ENCODE results near the gene TUBGCP2.
"Not testable (repeated sequence)": the region's sequence is repeated elsewhere in the genome, so short reads cannot be mapped to it uniquely, and the experiment has no call there.

TUBGCP2 gene

GRCh38 chr10:133242611-133243356 lies 65.9 kb downstream of the TUBGCP2 start:
- H3K4me1 ChIP-seq (ENCODE audit: control insufficient read depth, low read depth, low read length) = peaks cover 13% of the 10 kb centered on the region
- H3K9ac ChIP-seq (ENCODE audit: low read length) = no peak overlapping the region
- no peak overlapping the region for H3K27ac ChIP-seq (ENCODE audit: low read length)
- no peaks in the 10 kb centered on the region for H3K36me3 ChIP-seq (ENCODE audit: control insufficient read depth, low read depth, low read length)
- peaks cover 17% of the 10 kb centered on the region for H3K27me3 ChIP-seq (ENCODE audit: control insufficient read depth, insufficient read depth, low read length)
- H3K9me3 ChIP-seq (ENCODE audit: control insufficient read depth, low read depth, low read length) = no peaks in the 10 kb centered on the region
- H3K4me3 ChIP-seq (ENCODE audit: low read length) = no peak overlapping the region

- Histone ChIP-seq H3K4me1 (ENCODE audit: control insufficient read depth, low read depth, low read length) (peaks cover 7% of the 10 kb centered on the region), H3K36me3 (ENCODE audit: control insufficient read depth, low read depth, low read length) (no peaks in the 10 kb centered on the region), H3K9me3 (ENCODE audit: control insufficient read depth, low read depth, low read length) (no peaks in the 10 kb centered on the region), H3K27me3 (ENCODE audit: control insufficient read depth, insufficient read depth, low read length) (peaks cover 28% of the 10 kb centered on the region), H3K9ac (ENCODE audit: low read length) (no peak overlapping the region), H3K27ac (ENCODE audit: low read length) (no peak overlapping the region), H3K4me3 (ENCODE audit: low read length) (no peak overlapping the region)
Observed at GRCh38 chr10:133241501-133242205, 67.0 kb downstream of the TUBGCP2 start.

- Histone ChIP-seq H3K9ac (ENCODE audit: low read length) (no peak overlapping the region), H3K4me1 (ENCODE audit: control insufficient read depth, low read depth, low read length) (peaks cover 7% of the 10 kb centered on the region), H3K27me3 (ENCODE audit: control insufficient read depth, insufficient read depth, low read length) (peaks cover 45% of the 10 kb centered on the region)
Observed at GRCh38 chr10:133239990-133240389, 68.7 kb downstream of the TUBGCP2 start.

GRCh38 chr10:133238466-133238804 lies 70.2 kb downstream of the TUBGCP2 start:
- Histone ChIP-seq H3K4me3 (ENCODE audit: low read length) (peak overlapping the region; percentile 37), H3K4me1 (ENCODE audit: control insufficient read depth, low read depth, low read length) (peaks cover 7% of the 10 kb centered on the region), H3K27ac (ENCODE audit: low read length) (no peak overlapping the region), H3K27me3 (ENCODE audit: control insufficient read depth, insufficient read depth, low read length) (peaks cover 59% of the 10 kb centered on the region), H3K36me3 (ENCODE audit: control insufficient read depth, low read depth, low read length) (no peaks in the 10 kb centered on the region), H3K9ac (ENCODE audit: low read length) (peak overlapping the region; percentile 5), H3K9me3 (ENCODE audit: control insufficient read depth, low read depth, low read length) (no peaks in the 10 kb centered on the region)

More at GRCh38 chr10:133239990-133240389, 68.7 kb downstream of the TUBGCP2 start:
- H3K4me3 ChIP-seq (ENCODE audit: low read length) = no peak overlapping the region
- H3K9me3 ChIP-seq (ENCODE audit: control insufficient read depth, low read depth, low read length) = no peaks in the 10 kb centered on the region
- no peaks in the 10 kb centered on the region for H3K36me3 ChIP-seq (ENCODE audit: control insufficient read depth, low read depth, low read length)
- H3K27ac ChIP-seq (ENCODE audit: low read length) = no peak overlapping the region

- H3K9me3 ChIP-seq (ENCODE audit: control insufficient read depth, low read depth, low read length) = no peaks in the 10 kb centered on the region
- peak within 1 kb of the TSS; percentile 13 for H3K9ac ChIP-seq (ENCODE audit: low read length)
- peaks cover 65% of the 10 kb centered on the region for H3K27me3 ChIP-seq (ENCODE audit: control insufficient read depth, insufficient read depth, low read length)
- H3K4me3 ChIP-seq (ENCODE audit: low read length) = peak within 1 kb of the TSS; percentile 39
- H3K4me1 ChIP-seq (ENCODE audit: control insufficient read depth, low read depth, low read length) = peaks cover 7% of the 10 kb centered on the region
- no peaks in the 10 kb centered on the region for H3K36me3 ChIP-seq (ENCODE audit: control insufficient read depth, low read depth, low read length)
- no peak within 1 kb of the TSS for H3K27ac ChIP-seq (ENCODE audit: low read length)
Observed at GRCh38 chr10:133237588-133238465, 70.8 kb downstream of the TUBGCP2 start, which contains the start of gene VENTX. Gene VENTX, plus strand, starts transcription at chr10:133237855. Its CDS starts 60 bp downstream, at chr10:133237915.

- Histone ChIP-seq H3K4me3 (ENCODE audit: low read length) (peak overlapping the region; percentile 22), H3K27me3 (ENCODE audit: control insufficient read depth, insufficient read depth, low read length) (peaks cover 71% of the 10 kb centered on the region), H3K4me1 (ENCODE audit: control insufficient read depth, low read depth, low read length) (peaks cover 9% of the 10 kb centered on the region), H3K9ac (ENCODE audit: low read length) (no peak overlapping the region), H3K27ac (ENCODE audit: low read length) (no peak overlapping the region), H3K36me3 (ENCODE audit: control insufficient read depth, low read depth, low read length) (no peaks in the 10 kb centered on the region), H3K9me3 (ENCODE audit: control insufficient read depth, low read depth, low read length) (no peaks in the 10 kb centered on the region)
Observed at GRCh38 chr10:133237241-133237587, 71.5 kb downstream of the TUBGCP2 start.

- no peak overlapping the region for H3K9ac ChIP-seq (ENCODE audit: low read length)
Observed at GRCh38 chr10:133236401-133237240, 72.1 kb downstream of the TUBGCP2 start.

GRCh38 chr10:133235932-133236331 lies 72.7 kb downstream of the TUBGCP2 start:
- Histone ChIP-seq H3K27me3 (ENCODE audit: control insufficient read depth, insufficient read depth, low read length) (peaks cover 84% of the 10 kb centered on the region), H3K36me3 (ENCODE audit: control insufficient read depth, low read depth, low read length) (no peaks in the 10 kb centered on the region), H3K4me1 (ENCODE audit: control insufficient read depth, low read depth, low read length) (peaks cover 15% of the 10 kb centered on the region), H3K9ac (ENCODE audit: low read length) (no peak overlapping the region), H3K27ac (ENCODE audit: low read length) (no peak overlapping the region), H3K4me3 (ENCODE audit: low read length) (peak overlapping the region; percentile 39), H3K9me3 (ENCODE audit: control insufficient read depth, low read depth, low read length) (no peaks in the 10 kb centered on the region)

More at GRCh38 chr10:133236401-133237240, 72.1 kb downstream of the TUBGCP2 start:
- Histone ChIP-seq H3K27me3 (ENCODE audit: control insufficient read depth, insufficient read depth, low read length) (peaks cover 77% of the 10 kb centered on the region), H3K36me3 (ENCODE audit: control insufficient read depth, low read depth, low read length) (no peaks in the 10 kb centered on the region), H3K4me1 (ENCODE audit: control insufficient read depth, low read depth, low read length) (peaks cover 15% of the 10 kb centered on the region), H3K9me3 (ENCODE audit: control insufficient read depth, low read depth, low read length) (no peaks in the 10 kb centered on the region), H3K27ac (ENCODE audit: low read length) (no peak overlapping the region), H3K4me3 (ENCODE audit: low read length) (peak overlapping the region; percentile 39)

GRCh38 chr10:133235265-133235855 lies 73.3 kb downstream of the TUBGCP2 start:
- peaks cover 90% of the 10 kb centered on the region for H3K27me3 ChIP-seq (ENCODE audit: control insufficient read depth, insufficient read depth, low read length)
- no peak overlapping the region for H3K9ac ChIP-seq (ENCODE audit: low read length)
- no peaks in the 10 kb centered on the region for H3K36me3 ChIP-seq (ENCODE audit: control insufficient read depth, low read depth, low read length)

GRCh38 chr10:133234796-133235195 lies 73.9 kb downstream of the TUBGCP2 start:
- not testable (repeated sequence) for H3K36me3 ChIP-seq (ENCODE audit: control insufficient read depth, low read depth, low read length); H3K9me3 ChIP-seq (ENCODE audit: control insufficient read depth, low read depth, low read length); H3K9ac ChIP-seq (ENCODE audit: low read length); H3K4me3 ChIP-seq (ENCODE audit: low read length); H3K27ac ChIP-seq (ENCODE audit: low read length)
- peaks cover 93% of the 10 kb centered on the region for H3K27me3 ChIP-seq (ENCODE audit: control insufficient read depth, insufficient read depth, low read length)
- peaks cover 15% of the 10 kb centered on the region for H3K4me1 ChIP-seq (ENCODE audit: control insufficient read depth, low read depth, low read length)

More at GRCh38 chr10:133235265-133235855, 73.3 kb downstream of the TUBGCP2 start:
- H3K4me1 ChIP-seq (ENCODE audit: control insufficient read depth, low read depth, low read length) = peaks cover 15% of the 10 kb centered on the region
- peak overlapping the region; percentile 13 for H3K4me3 ChIP-seq (ENCODE audit: low read length)
- no peak overlapping the region for H3K27ac ChIP-seq (ENCODE audit: low read length)
- H3K9me3 ChIP-seq (ENCODE audit: control insufficient read depth, low read depth, low read length) = no peaks in the 10 kb centered on the region

All from iPS-18a (cell line).